HepG2 (cell line): Measurements from ENCODE around the gene SRSF6. TPM values are rescaled to one million over a fixed set of nuclear protein-coding genes. Genes with fewer than 3 reads are reported as not detected.

Experiments used
- ATAC-seq: fragments of 200-7000 bp; cut with Tn5 transposase; 3 replicates; pipeline ENCODE4 v1.9.1; 2020; ENCODE audit warnings: mild to moderate bottlenecking, moderate library complexity
- BruUV-seq: library from RNA; stranded (reverse); fragments of 400-500 nt; replicated peaks from 2 replicates; lab custom pipeline; 2021; lab: Mats Ljungman, UMichigan
- CTCF ChIA-PET: fragments of 300-600 bp; formaldehyde crosslinking; extraction: SDS; loops from one replicate; lab custom pipeline; 2021; ENCODE audit warnings: low total read pairs, inconsistent platforms, low intra/inter-chr PET ratio; lab: Yijun Ruan, JAX
- POLR2A ChIA-PET: fragments of 350-600 bp; sonication (Branson Sonifier 250); formaldehyde crosslinking; loops from one replicate; lab custom pipeline; 2020; ENCODE audit warnings: antibody characterized with exemption, inconsistent platforms; lab: Yijun Ruan, JAX
- DNase-seq: peaks from one replicate; pipeline ENCODE4 v3.0.0-alpha.2; 2015; ENCODE audit warnings: low spot score
- FAIRE-seq: peaks from 3 replicates; lab custom pipeline; 2011; peaks lifted over from hg19 to GRCh38; lab: Jason Lieb, UNC
- H2AFZ ChIP-seq: one replicate; pipeline ENCODE4 v1.6.1; 2011; ENCODE audit warnings: low read length, inconsistent platforms
- H3K27ac ChIP-seq: fragments of 300-600 bp; 3 replicates; pipeline ENCODE4 v1.8.0; 2011; ENCODE audit warnings: mixed run types, mild to moderate bottlenecking, mixed read lengths, low read length, inconsistent platforms; ENCODE audit not compliant: insufficient read depth; ENCODE audit errors: extremely low read length
- H3K27me3 ChIP-seq, 2 experiments: fragments of 200-600 bp in 1 of 2; 2 replicates in 1 of 2; 3 replicates in 1 of 2; pipeline versions ENCODE4 v1.6.0 to v1.8.0; 2011; ENCODE audit warnings: low read length in 2 of 2, mild to moderate bottlenecking in 2 of 2, moderate library complexity in 2 of 2, inconsistent platforms in 1 of 2; ENCODE audit not compliant: insufficient read depth in 2 of 2, control insufficient read depth in 1 of 2
- H3K36me3 ChIP-seq, 2 experiments: fragments of 200-600 bp in 1 of 2; replicated peaks in 1 of 2; 2 replicates in 1 of 2; 3 replicates in 1 of 2; pipeline versions ENCODE4 v1.5.1 to v1.8.0; 2011; ENCODE audit warnings: low read length in 2 of 2, inconsistent platforms in 1 of 2; ENCODE audit not compliant: insufficient read depth in 2 of 2, control insufficient read depth in 1 of 2
- H3K4me1 ChIP-seq: 2 replicates; pipeline ENCODE4 v1.5.1; 2012; ENCODE audit warnings: low read length, inconsistent platforms; ENCODE audit not compliant: insufficient read depth
- H3K4me2 ChIP-seq: 2 replicates; pipeline ENCODE4 v1.6.0; 2011; ENCODE audit warnings: low read depth, low read length, inconsistent platforms
- H3K4me3 ChIP-seq, 3 experiments: fragments of 200-600 bp in 1 of 3; sonication (generic), shearing (Covaris generic) in 1 of 3; replicated peaks in 1 of 3; 2 replicates each; pipeline ENCODE4 v1.5.1; 2011 to 2016; ENCODE audit warnings: low read length in 3 of 3, inconsistent platforms in 2 of 3, low read depth in 2 of 3, mild to moderate bottlenecking in 2 of 3, control low read depth in 1 of 3, mixed read lengths in 1 of 3; ENCODE audit not compliant: insufficient read depth in 1 of 3
- H3K79me2 ChIP-seq: one replicate; pipeline ENCODE4 v1.6.1; 2011; ENCODE audit warnings: low read length, inconsistent platforms; ENCODE audit not compliant: insufficient read depth
- H3K9ac ChIP-seq: 2 replicates; pipeline ENCODE4 v1.6.0; 2011; ENCODE audit warnings: mild to moderate bottlenecking, low read depth, low read length, inconsistent platforms; ENCODE audit not compliant: insufficient read depth
- H3K9me3 ChIP-seq: 2 replicates; pipeline ENCODE4 v1.5.1; 2012; ENCODE audit warnings: mild to moderate bottlenecking, low read length
- H4K20me1 ChIP-seq: 2 replicates; pipeline ENCODE4 v1.6.0; 2011; ENCODE audit warnings: inconsistent platforms, mild to moderate bottlenecking, low read length, moderate library complexity; ENCODE audit not compliant: insufficient read depth
- ASH2L ChIP-seq: fragments of 300-600, 200-600 bp; sonication (generic); IDR thresholded peaks from 2 replicates; pipeline ENCODE4 v1.7.0; 2017; ENCODE audit warnings: low read depth, mild to moderate bottlenecking, moderate library complexity, mixed read lengths, low read length; ENCODE audit not compliant: insufficient read length
- CBFB ChIP-seq: sonication (generic); formaldehyde crosslinking; IDR thresholded peaks from 2 replicates; pipeline ENCODE4 v1.4.0; 2020; ENCODE audit warnings: missing genetic modification reagents
- HNRNPL ChIP-seq: fragments of 200-400 bp; formaldehyde crosslinking; IDR thresholded peaks from 2 replicates; pipeline ENCODE4 v1.6.1; 2017; ENCODE audit warnings: mild to moderate bottlenecking, low read depth, low read length
- KDM5A ChIP-seq: fragments of 200-600 bp; sonication (generic); IDR thresholded peaks from 2 replicates; pipeline ENCODE4 v1.7.0; 2018; ENCODE audit warnings: antibody characterized with exemption, mild to moderate bottlenecking, low read length, borderline replicate concordance
- NCOA1 ChIP-seq: sonication (generic); formaldehyde crosslinking; IDR thresholded peaks from 2 replicates; pipeline ENCODE4 v1.9.0; 2021; ENCODE audit warnings: missing genetic modification reagents
- NR2F1 ChIP-seq, 2 experiments: fragments of 450-650 bp in 1 of 2; formaldehyde crosslinking in 1 of 2; IDR thresholded peaks; 2 replicates each; pipeline versions ENCODE4 v1.5.0 to v1.6.1; 2016 to 2020; ENCODE audit warnings: mild to moderate bottlenecking in 1 of 2, missing compliant biosample characterization in 1 of 2, missing genetic modification reagents in 1 of 2, moderate library complexity in 1 of 2
- POLR2AphosphoS2 ChIP-seq: IDR thresholded peaks from 2 replicates; pipeline ENCODE4 v1.6.1; 2011; ENCODE audit warnings: low read depth, low read length, improper control_type of control experiment
- RBM22 ChIP-seq: fragments of 200-400 bp; formaldehyde crosslinking; optimal IDR thresholded peaks from 2 replicates; pipeline ENCODE3; 2017; ENCODE audit warnings: mild to moderate bottlenecking, low read length, moderate library complexity
- SOX13 ChIP-seq, 3 experiments: fragments of 450-650 bp in 1 of 3; sonication (generic) in 1 of 3; formaldehyde crosslinking in 1 of 3; IDR thresholded peaks in 2 of 3; conservative IDR thresholded peaks in 1 of 3; 2 replicates each; pipeline versions ENCODE4 v1.5.0 to v1.6.1; 2016 to 2020; ENCODE audit warnings: antibody characterized with exemption in 1 of 3, mild to moderate bottlenecking in 1 of 3, missing compliant biosample characterization in 1 of 3, missing genetic modification reagents in 1 of 3, moderate library complexity in 1 of 3
- ZNF234 ChIP-seq: sonication (generic); formaldehyde crosslinking; conservative IDR thresholded peaks from 2 replicates; pipeline ENCODE4 v1.5.1; 2020; ENCODE audit warnings: mild to moderate bottlenecking, missing genetic modification reagents
- ZNF549 ChIP-seq: sonication (generic); formaldehyde crosslinking; IDR thresholded peaks from 2 replicates; pipeline ENCODE4 v1.5.0; 2020; ENCODE audit warnings: missing genetic modification reagents
- ZNF709 ChIP-seq: sonication (generic); formaldehyde crosslinking; IDR thresholded peaks from 2 replicates; pipeline ENCODE4 v1.5.0; 2020; ENCODE audit warnings: mild to moderate bottlenecking, missing genetic modification reagents
- ZSCAN12 ChIP-seq: sonication (generic); formaldehyde crosslinking; IDR thresholded peaks from 2 replicates; pipeline ENCODE4 v1.9.0; 2021; ENCODE audit warnings: mild to moderate bottlenecking, missing genetic modification reagents
- WGBS: methylation state at CpG from one replicate; pipeline ENCODE4 v1.1.6; 2017; ENCODE audit warnings: low lambda C conversion rate; 5-methylcytosine and 5-hydroxymethylcytosine counted together
- in situ Hi-C: cut with HindIII; loops from 2 replicates; pipeline ENCODE4 v1.10.0; 2017; ENCODE audit warnings: low pct_unique_long_range_greater_than_20kb; ENCODE audit not compliant: extremely low pct_ligation_motif_present
- intact Hi-C: fragments of 100-400 bp; cut with micrococcal nuclease; formaldehyde crosslinking; loops from one replicate; pipeline ENCODE4 v1.10.0; 2022; ENCODE audit not compliant: unreplicated experiment
- polyA plus RNA-seq, 8 experiments: library from polyadenylated mRNA; depleted of rRNA in 3 of 8; stranded (reverse) in 7 of 8; unstranded in 1 of 8; fragments of >200 nt; fragmentation: Illumina TruSeq in 4 of 8; extraction: Trizol in 4 of 8; gene quantifications; 2 replicates each; pipeline versions ENCODE4 v1.2.1 to v1.2.3, GENCODE V29; 2011 to 2016; ENCODE audit warnings: low read depth in 4 of 8, missing spikeins in 1 of 8, mixed read lengths in 1 of 8; ENCODE audit not compliant: insufficient read depth in 1 of 8
- total RNA-seq, 5 experiments: library from RNA; depleted of rRNA; stranded (reverse); fragments of >200 nt; fragmentation: Illumina TruSeq; extraction: Trizol; gene quantifications; 2 replicates each; pipeline ENCODE4 v1.2.3, GENCODE V29; 2016; ENCODE audit warnings: low read depth in 1 of 5
- TF ChIP-seq, protein P1 (sequence below): sonication (generic); formaldehyde crosslinking; IDR thresholded peaks from 2 replicates; pipeline ENCODE4 v1.5.1; 2020; ENCODE audit warnings: missing genetic modification reagents, mild to moderate bottlenecking, borderline replicate concordance
- TF ChIP-seq, protein P2 (sequence below): sonication (generic); formaldehyde crosslinking; IDR thresholded peaks from 2 replicates; pipeline ENCODE4 v1.5.0; 2020; ENCODE audit warnings: mild to moderate bottlenecking, missing genetic modification reagents
- TF ChIP-seq, protein P3 (sequence below): IDR thresholded peaks from 2 replicates; pipeline ENCODE4 v1.6.1; 2016; ENCODE audit warnings: low read depth, borderline replicate concordance
- TF ChIP-seq, protein P4 (sequence below), 2 experiments: fragments of 450-650 bp in 1 of 2; sonication (generic) in 1 of 2; formaldehyde crosslinking; IDR thresholded peaks; 2 replicates each; pipeline versions ENCODE4 v1.5.0 to v1.8.0; 2020 to 2022; ENCODE audit warnings: mild to moderate bottlenecking in 1 of 2, missing genetic modification reagents in 1 of 2

SRSF6 gene
- total and polyA plus RNA-seq, 2 of the 13 experiments (the other 11 are each of a cell fraction or from before 2014, with no cell fraction given), result 156 to 194 TPM

DNA sequence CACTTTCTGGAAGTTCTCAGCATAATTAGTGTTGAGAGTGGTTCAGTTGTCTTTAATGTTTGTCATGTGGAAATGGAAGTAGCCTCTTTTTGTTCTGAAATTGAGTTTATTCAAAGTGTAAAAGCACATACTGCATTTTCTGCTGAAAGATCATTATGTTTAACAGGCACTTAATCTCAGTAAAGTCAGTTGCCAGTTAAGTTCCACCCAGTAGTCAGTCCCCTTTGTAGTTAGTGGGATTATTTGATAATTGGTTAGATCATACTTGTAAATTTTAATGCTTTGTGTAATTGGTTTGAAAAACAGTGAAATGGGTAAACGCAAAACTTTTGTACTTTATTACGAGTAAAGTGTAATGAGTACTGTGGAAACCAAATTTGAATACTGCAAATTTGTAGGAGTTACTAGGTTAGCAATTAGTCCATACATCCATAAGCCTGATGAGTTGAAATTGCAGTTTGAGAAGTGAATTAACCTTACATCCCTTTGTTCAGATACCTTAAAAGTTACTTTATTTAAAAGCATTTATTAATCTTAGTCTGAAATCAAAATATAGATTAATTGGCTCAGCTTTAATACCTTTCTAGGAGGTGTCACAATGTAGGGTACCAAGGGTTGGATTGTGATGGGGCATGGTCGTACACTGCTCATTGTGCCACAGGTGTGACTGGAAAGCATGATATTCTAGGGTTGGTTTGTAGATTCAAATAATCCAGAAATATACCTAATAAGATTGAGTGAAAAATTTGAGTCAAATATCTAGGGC, 4.4 kb downstream of the SRSF6 start:
- Histone ChIP-seq H3K27me3 (no peaks in the 10 kb centered on the region; a peak in 1 of 5 replicates), H3K36me3 (peaks cover 17 to 76% of the 10 kb centered on the region in 2 experiments), H3K9me3 (no peaks in the 10 kb centered on the region), H3K4me2 (peak overlapping the region; percentile 6; the same call in 1 of the 2 replicates), H3K4me1 (peaks cover 46% of the 10 kb centered on the region), H3K27ac (no peak overlapping the region), H3K79me2 (peaks cover 53% of the 10 kb centered on the region), H3K4me3 (no peak overlapping the region), H3K9ac (no peak overlapping the region), H4K20me1 (peaks cover 68% of the 10 kb centered on the region), H2AFZ (no peak overlapping the region)
- WGBS, result 94% methylated on average over 3 of the region's 3 CpGs
- DNase-seq, result no peak
- in situ Hi-C loops, result no loop called here
- intact Hi-C loops, result no loop called here
- ChIA-PET POLR2A (interaction anchor here (0.6 to 1.6 kb wide), 4 partner anchors 13 to 1769 kb away, joined by 3 to 7 read pairs (median 4); no protein-coding TSS in a partner anchor), CTCF (no interaction called here)
- ATAC-seq, result no peak
- BruUV-seq, result no TSS peak
- FAIRE-seq, result no peak
- peak; percentile 97 for TF ChIP-seq RBM22
- TF ChIP-seq KDM5A, result 0 out of 2 replicates have a peak, but pooled peaks have one; percentile 10
- peak; percentile 76 for TF ChIP-seq POLR2AphosphoS2
- TF ChIP-seq, protein P1, sequence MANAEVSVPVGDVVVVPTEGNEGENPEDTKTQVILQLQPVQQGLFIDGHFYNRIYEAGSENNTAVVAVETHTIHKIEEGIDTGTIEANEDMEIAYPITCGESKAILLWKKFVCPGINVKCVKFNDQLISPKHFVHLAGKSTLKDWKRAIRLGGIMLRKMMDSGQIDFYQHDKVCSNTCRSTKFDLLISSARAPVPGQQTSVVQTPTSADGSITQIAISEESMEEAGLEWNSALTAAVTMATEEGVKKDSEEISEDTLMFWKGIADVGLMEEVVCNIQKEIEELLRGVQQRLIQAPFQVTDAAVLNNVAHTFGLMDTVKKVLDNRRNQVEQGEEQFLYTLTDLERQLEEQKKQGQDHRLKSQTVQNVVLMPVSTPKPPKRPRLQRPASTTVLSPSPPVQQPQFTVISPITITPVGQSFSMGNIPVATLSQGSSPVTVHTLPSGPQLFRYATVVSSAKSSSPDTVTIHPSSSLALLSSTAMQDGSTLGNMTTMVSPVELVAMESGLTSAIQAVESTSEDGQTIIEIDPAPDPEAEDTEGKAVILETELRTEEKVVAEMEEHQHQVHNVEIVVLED (CRISPR knock-in tag), result 0 out of 2 replicates have a peak, but pooled peaks have one; percentile 13
- TF ChIP-seq ZNF234 (CRISPR knock-in tag), result no peak
- TF ChIP-seq SOX13 (IDR thresholded peaks at IDR 0.05), result no peak
- peak in 1 of 2 experiments; percentile 63; a peak in 1 of 4 replicates for TF ChIP-seq SOX13 (CRISPR knock-in tag; conservative IDR thresholded peaks at IDR 0.05 in 1 of 2, IDR thresholded peaks at IDR 0.05 in 1 of 2)
- no peak for TF ChIP-seq NCOA1 (CRISPR knock-in tag)
- TF ChIP-seq, protein P2, sequence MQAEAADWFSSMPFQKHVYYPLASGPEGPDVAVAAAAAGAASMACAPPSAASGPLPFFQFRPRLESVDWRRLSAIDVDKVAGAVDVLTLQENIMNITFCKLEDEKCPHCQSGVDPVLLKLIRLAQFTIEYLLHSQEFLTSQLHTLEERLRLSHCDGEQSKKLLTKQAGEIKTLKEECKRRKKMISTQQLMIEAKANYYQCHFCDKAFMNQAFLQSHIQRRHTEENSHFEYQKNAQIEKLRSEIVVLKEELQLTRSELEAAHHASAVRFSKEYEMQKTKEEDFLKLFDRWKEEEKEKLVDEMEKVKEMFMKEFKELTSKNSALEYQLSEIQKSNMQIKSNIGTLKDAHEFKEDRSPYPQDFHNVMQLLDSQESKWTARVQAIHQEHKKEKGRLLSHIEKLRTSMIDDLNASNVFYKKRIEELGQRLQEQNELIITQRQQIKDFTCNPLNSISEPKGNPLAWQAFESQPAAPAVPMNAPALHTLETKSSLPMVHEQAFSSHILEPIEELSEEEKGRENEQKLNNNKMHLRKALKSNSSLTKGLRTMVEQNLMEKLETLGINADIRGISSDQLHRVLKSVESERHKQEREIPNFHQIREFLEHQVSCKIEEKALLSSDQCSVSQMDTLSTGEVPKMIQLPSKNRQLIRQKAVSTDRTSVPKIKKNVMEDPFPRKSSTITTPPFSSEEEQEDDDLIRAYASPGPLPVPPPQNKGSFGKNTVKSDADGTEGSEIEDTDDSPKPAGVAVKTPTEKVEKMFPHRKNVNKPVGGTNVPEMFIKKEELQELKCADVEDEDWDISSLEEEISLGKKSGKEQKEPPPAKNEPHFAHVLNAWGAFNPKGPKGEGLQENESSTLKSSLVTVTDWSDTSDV (CRISPR knock-in tag), result no peak
- peak in 1 of 2 experiments; percentile 20; a peak in 1 of 4 replicates for TF ChIP-seq NR2F1 (CRISPR knock-in tag; IDR thresholded peaks at IDR 0.05)
- 0 out of 2 replicates have a peak, but pooled peaks have one; percentile 2 for TF ChIP-seq HNRNPL
- TF ChIP-seq ASH2L, result peak; percentile 15
- TF ChIP-seq, protein P3, sequence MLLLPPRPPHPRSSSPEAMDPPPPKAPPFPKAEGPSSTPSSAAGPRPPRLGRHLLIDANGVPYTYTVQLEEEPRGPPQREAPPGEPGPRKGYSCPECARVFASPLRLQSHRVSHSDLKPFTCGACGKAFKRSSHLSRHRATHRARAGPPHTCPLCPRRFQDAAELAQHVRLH (CRISPR knock-in tag), result no peak
- TF ChIP-seq ZNF709, result no peak
- no peak for TF ChIP-seq ZNF549 (CRISPR knock-in tag)
- TF ChIP-seq ZSCAN12 (CRISPR knock-in tag), result no peak
- no peak for TF ChIP-seq CBFB (CRISPR knock-in tag)
- TF ChIP-seq, protein P4, sequence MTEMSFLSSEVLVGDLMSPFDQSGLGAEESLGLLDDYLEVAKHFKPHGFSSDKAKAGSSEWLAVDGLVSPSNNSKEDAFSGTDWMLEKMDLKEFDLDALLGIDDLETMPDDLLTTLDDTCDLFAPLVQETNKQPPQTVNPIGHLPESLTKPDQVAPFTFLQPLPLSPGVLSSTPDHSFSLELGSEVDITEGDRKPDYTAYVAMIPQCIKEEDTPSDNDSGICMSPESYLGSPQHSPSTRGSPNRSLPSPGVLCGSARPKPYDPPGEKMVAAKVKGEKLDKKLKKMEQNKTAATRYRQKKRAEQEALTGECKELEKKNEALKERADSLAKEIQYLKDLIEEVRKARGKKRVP (CRISPR knock-in tag; IDR thresholded peaks at IDR 0.05), result peak in 1 of 2 experiments; percentile 17; a peak in 1 of 4 replicates
